T-helper 17 cell (primary cell): ENCODE results near the gene SURF4. TPM values are rescaled to one million over a fixed set of nuclear protein-coding genes. Genes with fewer than 3 reads are reported as not detected.
"Not testable (repeated sequence)": the region's sequence is repeated elsewhere in the genome, so short reads cannot be mapped to it uniquely, and the experiment has no call there.

Experiments used
- ATAC-seq: fragments of 150-1000 bp; cut with Tn5 transposase; 2 replicates; pipeline ENCODE4 v1.10.0; 2021; ENCODE audit warnings: mild to moderate bottlenecking, moderate library complexity
- DNase-seq, 3 donors: peaks; one replicate each; pipeline versions ENCODE4 v3.0.0 to v3.0.0-alpha.2; 2020 to 2021
- H3K9me3 ChIP-seq: one replicate; pipeline ENCODE4 v1.7.0; 2013; ENCODE audit warnings: low read length, mild to moderate bottlenecking; ENCODE audit not compliant: control insufficient read depth, poor library complexity, severe bottlenecking
- H3K27ac Mint-ChIP-seq: one replicate; pipeline ENCODE4 v1.8.0; 2022; ENCODE audit warnings: mild to moderate bottlenecking, moderate library complexity, mixed read lengths
- H3K27me3 Mint-ChIP-seq: one replicate; pipeline ENCODE4 v1.8.0; 2022; ENCODE audit warnings: mixed read lengths
- H3K36me3 Mint-ChIP-seq: one replicate; pipeline ENCODE4 v1.8.0; 2022; ENCODE audit warnings: low read depth, mixed read lengths
- H3K4me1 Mint-ChIP-seq: one replicate; pipeline ENCODE4 v1.8.0; 2022; ENCODE audit warnings: mild to moderate bottlenecking, mixed read lengths
- H3K4me3 Mint-ChIP-seq: one replicate; pipeline ENCODE4 v1.8.0; 2022; ENCODE audit warnings: mild to moderate bottlenecking, moderate library complexity, mixed read lengths
- total RNA-seq, 4 donors: library from RNA in 2 of 4; stranded (reverse) in 2 of 4; gene quantifications; one replicate each; pipeline ENCODE4 v1.2.3 and lab custom pipeline; 2022 to 2026

Gene SURF4
- total RNA-seq, 2 donors from 2014 or later: 116 to 124 TPM

GRCh38 chr9:133340256-133340655 is 35.6 kb downstream of the SURF4 start:
- DNase-seq (no peak), ATAC-seq (no peak)
- H3K9me3 ChIP-seq: no peaks in the 10 kb centered on the region
- H3K27ac Mint-ChIP-seq: peak overlapping the region; percentile 79
- H3K36me3 Mint-ChIP-seq: peaks cover 2% of the 10 kb centered on the region
- H3K27me3 Mint-ChIP-seq: no peaks in the 10 kb centered on the region
- H3K4me1 Mint-ChIP-seq: peaks cover 28% of the 10 kb centered on the region
- no peak overlapping the region for H3K4me3 Mint-ChIP-seq

DNA sequence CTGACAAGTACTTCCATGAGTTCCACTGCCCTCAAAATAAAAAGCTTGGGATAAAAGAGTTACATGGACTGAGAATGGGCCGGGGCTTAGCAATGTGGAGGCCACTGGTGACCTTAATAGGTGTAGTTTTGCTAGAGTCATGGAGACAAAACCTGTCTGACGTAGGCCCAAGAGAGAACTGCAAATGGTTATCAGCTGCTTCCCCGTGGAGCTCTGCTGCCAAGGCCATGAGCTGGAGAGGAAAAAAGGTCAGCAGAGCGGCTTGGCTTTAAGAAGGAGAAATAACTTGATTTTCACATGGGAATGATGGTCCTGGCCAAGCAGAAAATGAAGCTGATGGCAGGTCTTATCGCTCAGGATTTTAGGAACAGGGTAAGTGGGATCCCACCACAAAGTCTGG is 36.2 kb downstream of the SURF4 start:
- H3K4me3 Mint-ChIP-seq: no peak overlapping the region

GRCh38 chr9:133335924-133336811 is 39.7 kb downstream of the SURF4 start, which contains the start of gene SURF6:
SURF6 (minus strand) TSS chr9:133336188; CDS start chr9:133336132, 56 bp downstream.
- peak within 1 kb of the TSS; percentile 96 for H3K4me3 Mint-ChIP-seq
- peaks cover 2% of the 10 kb centered on the region for H3K36me3 Mint-ChIP-seq
- peak within 1 kb of the TSS; percentile 85 for H3K27ac Mint-ChIP-seq
- no peaks in the 10 kb centered on the region for H3K27me3 Mint-ChIP-seq
- DNase-seq (peak; percentile 90 to 92 (median 90)), ATAC-seq (peak; percentile 93)
- H3K9me3 ChIP-seq: no peaks in the 10 kb centered on the region
- H3K4me1 Mint-ChIP-seq: peaks cover 27% of the 10 kb centered on the region

More for the DNA sequence above, 36.2 kb downstream of the SURF4 start:
- Mint-ChIP-seq H3K36me3 (peaks cover 2% of the 10 kb centered on the region), H3K27me3 (no peaks in the 10 kb centered on the region), H3K27ac (peak overlapping the region; percentile 16), H3K4me1 (peaks cover 28% of the 10 kb centered on the region)
- DNase-seq: no peak
- H3K9me3 ChIP-seq: no peaks in the 10 kb centered on the region
- ATAC-seq: no peak

DNA sequence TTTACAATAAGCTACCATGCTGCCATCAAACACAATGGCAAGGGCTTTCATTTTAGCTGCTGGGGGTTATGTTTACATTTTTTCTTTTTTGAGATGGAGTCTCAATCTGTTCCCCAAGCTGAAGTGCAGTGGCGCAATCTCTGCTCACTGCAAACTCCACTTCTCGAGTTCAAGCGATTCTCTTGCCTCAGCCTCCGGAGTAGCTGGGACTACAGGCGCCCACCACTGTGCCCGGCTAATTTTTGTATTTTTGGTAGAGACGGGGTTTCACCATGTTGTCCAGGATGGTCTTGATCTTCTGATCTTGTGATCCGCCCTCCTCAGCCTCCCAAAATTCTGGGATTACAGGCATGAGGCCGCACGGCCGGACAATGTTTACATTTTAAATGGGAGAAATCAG is 41.0 kb downstream of the SURF4 start:
- H3K9me3 ChIP-seq, H3K27me3 Mint-ChIP-seq, H3K36me3 Mint-ChIP-seq, H3K27ac Mint-ChIP-seq, DNase-seq, ATAC-seq: not testable (repeated sequence)
- H3K4me3 Mint-ChIP-seq: peak overlapping the region; percentile 96
- H3K4me1 Mint-ChIP-seq: peaks cover 23% of the 10 kb centered on the region

DNA sequence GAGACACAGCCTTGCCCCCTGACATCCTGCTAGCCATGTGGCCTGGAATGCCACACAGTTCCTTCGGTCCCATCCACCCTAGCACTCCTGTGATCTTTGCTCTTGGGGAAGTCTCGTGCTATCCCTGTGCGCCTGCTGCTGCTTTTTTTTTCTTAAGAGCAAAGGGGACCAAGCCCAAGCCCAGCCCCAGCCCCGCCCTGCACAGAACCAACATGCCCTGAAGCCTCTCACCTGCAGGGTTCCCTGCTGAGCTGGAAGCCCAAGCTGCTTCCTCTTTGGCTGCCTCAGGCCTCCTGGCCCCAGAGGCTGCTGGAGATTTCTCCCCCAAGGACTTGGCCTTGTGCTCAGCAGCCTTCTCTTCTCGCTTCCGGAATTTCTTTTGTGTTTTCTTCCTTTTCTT is 41.7 kb downstream of the SURF4 start:
- H3K9me3 ChIP-seq: no peaks in the 10 kb centered on the region
- no peaks in the 10 kb centered on the region for H3K27me3 Mint-ChIP-seq
- peaks cover 2% of the 10 kb centered on the region for H3K36me3 Mint-ChIP-seq
- H3K27ac Mint-ChIP-seq: no peak overlapping the region
- peaks cover 20% of the 10 kb centered on the region for H3K4me1 Mint-ChIP-seq
- DNase-seq: no peak
- peak overlapping the region; percentile 47 for H3K4me3 Mint-ChIP-seq
- ATAC-seq: no peak

DNA sequence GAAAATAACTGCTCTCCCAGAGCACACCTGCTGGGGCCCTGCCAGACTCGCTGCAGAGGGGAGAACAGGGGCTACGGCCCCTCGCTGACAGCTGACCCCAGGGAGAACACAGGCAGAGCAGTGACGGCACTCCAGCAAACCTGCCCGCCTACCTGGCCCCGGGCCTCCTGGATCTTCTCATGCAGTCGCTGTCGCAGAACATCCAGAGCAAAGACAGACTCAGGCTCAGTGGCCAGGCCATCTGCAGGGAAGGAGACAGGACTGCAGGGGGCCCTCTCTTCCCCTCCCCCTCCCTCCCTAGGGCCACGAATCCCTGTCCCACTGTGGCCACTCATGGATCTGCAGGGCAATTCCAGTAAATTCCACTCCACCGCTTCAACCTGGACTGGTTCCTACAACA is 42.3 kb downstream of the SURF4 start:
- peaks cover 24% of the 10 kb centered on the region for H3K4me1 Mint-ChIP-seq
- H3K27ac Mint-ChIP-seq: no peak overlapping the region
- DNase-seq: no peak
- no peaks in the 10 kb centered on the region for H3K9me3 ChIP-seq
- ATAC-seq: no peak
- no peaks in the 10 kb centered on the region for H3K27me3 Mint-ChIP-seq
- peaks cover 2% of the 10 kb centered on the region for H3K36me3 Mint-ChIP-seq
- no peak overlapping the region for H3K4me3 Mint-ChIP-seq

GRCh38 chr9:133333011-133333410 is 42.8 kb downstream of the SURF4 start:
- no peaks in the 10 kb centered on the region for H3K9me3 ChIP-seq
- DNase-seq: no peak
- Mint-ChIP-seq H3K36me3 (peaks cover 2% of the 10 kb centered on the region), H3K27ac (no peak overlapping the region), H3K4me3 (no peak overlapping the region), H3K27me3 (no peaks in the 10 kb centered on the region), H3K4me1 (peaks cover 24% of the 10 kb centered on the region)
- ATAC-seq: no peak

GRCh38 chr9:133332381-133332730 is 43.5 kb downstream of the SURF4 start:
- Mint-ChIP-seq H3K4me3 (no peak overlapping the region), H3K4me1 (peaks cover 24% of the 10 kb centered on the region), H3K36me3 (peaks cover 2% of the 10 kb centered on the region), H3K27ac (no peak overlapping the region), H3K27me3 (no peaks in the 10 kb centered on the region)
- no peak for ATAC-seq
- no peak for DNase-seq
- no peaks in the 10 kb centered on the region for H3K9me3 ChIP-seq

DNA sequence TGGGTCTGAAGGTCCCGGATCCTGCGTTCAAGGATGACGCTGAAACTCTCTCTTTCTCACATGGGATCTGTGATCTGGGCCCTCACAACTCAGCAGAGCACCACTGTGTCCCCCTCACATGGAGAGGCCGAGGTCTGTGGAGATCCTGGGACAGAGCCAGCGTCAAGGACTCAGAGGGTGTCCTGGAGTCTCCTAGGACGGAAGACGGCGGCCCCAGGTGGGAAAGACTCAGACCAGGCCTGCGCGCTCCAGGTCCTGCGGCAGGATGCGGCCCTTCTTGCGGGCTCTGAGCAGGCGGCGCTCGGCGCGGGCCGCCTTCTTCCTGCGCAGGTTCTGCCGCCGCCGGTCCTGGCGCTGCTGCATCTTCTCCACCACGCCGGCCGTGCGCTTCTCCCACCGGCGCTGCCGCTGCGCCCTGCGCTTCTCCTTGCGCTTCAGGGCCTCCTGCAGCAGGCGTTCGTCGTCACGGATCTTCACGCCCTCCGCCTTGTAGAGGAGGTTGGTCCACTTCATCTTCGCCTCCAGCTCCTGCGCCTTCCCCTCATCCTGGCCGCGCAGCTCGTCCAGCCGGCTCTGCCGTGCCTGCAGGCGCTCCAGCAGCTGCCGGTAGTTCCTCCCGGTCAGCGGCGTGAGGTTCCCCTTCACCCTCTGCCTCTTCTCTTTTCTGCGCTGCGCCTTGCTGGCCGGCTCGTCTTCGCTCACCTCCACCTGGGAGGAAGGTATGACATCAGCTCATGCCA is 44.0 kb downstream of the SURF4 start:
- no peak for DNase-seq
- no peak for ATAC-seq
- H3K4me1 Mint-ChIP-seq: peaks cover 24% of the 10 kb centered on the region
- no peak overlapping the region for H3K4me3 Mint-ChIP-seq
- no peaks in the 10 kb centered on the region for H3K9me3 ChIP-seq
- H3K36me3 Mint-ChIP-seq: peaks cover 2% of the 10 kb centered on the region
- H3K27ac Mint-ChIP-seq: no peak overlapping the region
- H3K27me3 Mint-ChIP-seq: no peaks in the 10 kb centered on the region

DNA sequence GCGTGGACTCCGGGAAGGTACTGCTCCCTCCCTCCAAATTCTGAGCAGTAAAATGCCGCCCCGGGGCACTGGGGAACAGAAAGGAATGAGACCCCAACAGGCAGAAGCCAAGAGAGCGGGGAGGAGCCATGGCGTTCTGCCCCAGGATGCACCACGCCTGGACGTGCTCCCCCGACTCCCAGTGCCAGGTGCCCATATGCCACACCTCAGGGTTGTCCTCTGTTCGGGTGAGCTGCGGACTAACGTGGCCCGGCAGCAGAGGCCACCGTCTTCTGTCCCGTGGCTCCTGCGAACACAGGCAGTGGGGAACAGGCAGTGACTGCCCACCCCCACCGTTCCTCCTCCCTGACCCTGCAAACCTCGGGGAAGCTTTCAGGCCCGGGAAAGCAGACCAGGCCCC is 44.6 kb downstream of the SURF4 start:
- H3K9me3 ChIP-seq: no peaks in the 10 kb centered on the region
- Mint-ChIP-seq H3K36me3 (peaks cover 2% of the 10 kb centered on the region), H3K4me3 (no peak overlapping the region), H3K27ac (no peak overlapping the region), H3K27me3 (no peaks in the 10 kb centered on the region), H3K4me1 (peaks cover 22% of the 10 kb centered on the region)
- ATAC-seq: no peak
- DNase-seq: no peak

DNA sequence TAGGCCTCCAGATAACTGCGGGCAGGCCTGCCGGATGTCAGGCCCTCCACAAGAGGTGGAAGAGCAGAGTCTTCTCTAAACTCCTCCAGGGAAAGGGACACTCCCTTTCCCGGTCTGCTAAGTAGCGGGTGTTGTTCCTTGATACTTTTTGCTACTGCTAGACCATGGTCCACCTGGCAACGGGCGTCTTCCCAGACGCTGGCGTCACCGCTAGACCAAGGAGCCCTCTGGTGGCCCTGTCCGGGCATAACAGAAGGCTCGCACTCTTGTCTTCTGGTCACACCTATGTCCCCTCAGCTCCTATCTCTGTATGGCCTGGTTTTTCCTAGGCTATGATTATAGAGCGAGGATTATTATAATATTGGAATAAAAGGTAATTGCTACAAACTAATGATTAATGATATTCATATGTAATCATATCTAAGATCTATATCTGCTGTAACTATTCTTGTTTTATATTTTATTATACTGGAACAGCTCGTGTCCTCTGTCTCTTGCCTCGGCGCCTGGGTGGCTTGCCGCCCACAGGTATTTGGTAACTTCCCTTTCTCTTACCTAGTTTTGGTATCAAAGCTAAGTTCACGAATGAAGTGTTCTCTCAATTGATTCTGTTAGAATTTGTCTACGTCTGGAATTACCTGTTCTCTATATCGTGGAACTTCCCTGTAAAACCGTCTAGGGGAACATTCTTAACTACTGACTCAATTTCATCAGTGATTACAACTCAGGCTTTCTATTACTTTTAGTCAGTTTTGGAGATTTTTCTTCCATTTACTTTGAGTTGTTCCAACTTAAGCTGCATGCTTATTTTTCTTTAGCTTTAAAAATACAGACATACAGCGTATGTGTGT is 46.3 kb downstream of the SURF4 start:
- not testable (repeated sequence) for DNase-seq, H3K9me3 ChIP-seq, H3K36me3 Mint-ChIP-seq, H3K27me3 Mint-ChIP-seq, ATAC-seq, H3K4me3 Mint-ChIP-seq, H3K27ac Mint-ChIP-seq
- peaks cover 14% of the 10 kb centered on the region for H3K4me1 Mint-ChIP-seq

DNA sequence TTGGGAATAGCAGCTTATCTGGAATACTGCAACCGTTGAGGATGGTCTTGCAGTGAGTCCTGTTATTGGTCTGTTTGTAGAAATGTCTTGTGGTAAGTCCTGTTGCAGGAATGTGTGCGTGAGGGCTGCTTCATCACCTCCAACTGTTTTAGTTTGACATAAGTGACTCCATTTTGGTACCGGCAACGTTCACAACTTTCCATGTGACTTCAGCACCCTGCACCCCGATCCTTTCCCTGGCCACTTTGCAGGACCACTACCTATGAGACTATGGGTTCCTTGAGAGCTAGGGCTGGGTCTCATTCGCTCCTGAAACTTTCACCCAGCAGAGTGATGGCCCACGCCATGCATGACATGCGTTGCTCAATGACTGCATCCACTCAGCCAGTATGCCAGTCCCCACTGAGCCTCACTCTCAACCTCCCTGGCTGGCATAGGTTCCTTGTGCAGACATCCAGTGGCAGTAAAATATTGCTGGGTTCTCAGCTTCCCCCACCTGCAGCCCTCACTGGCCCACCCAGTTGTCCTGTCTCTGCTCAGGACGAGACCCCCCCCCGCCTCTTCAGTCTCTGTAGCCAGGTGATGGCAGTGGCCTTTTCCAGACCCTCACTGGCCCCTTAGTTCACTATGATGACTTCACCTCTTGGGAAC is 47.9 kb downstream of the SURF4 start:
- no peak overlapping the region for H3K27ac Mint-ChIP-seq
- DNase-seq (no peak), ATAC-seq (no peak)
- H3K36me3 Mint-ChIP-seq: peaks cover 2% of the 10 kb centered on the region
- H3K9me3 ChIP-seq: no peaks in the 10 kb centered on the region
- no peak overlapping the region for H3K4me3 Mint-ChIP-seq
- H3K4me1 Mint-ChIP-seq: peaks cover 14% of the 10 kb centered on the region
- no peaks in the 10 kb centered on the region for H3K27me3 Mint-ChIP-seq
